Coronary artery (tissue), 2 donors: ENCODE measurements around the gene SLC35F1.

Experiments used
- DNase-seq: peaks from one replicate; pipeline ENCODE4 v3.0.0-alpha.2; 2017; ENCODE audit warnings: low spot score
- H3K27ac ChIP-seq, 2 donors: fragments of 200-600 bp; sonication (generic); one replicate each; pipeline ENCODE4 v1.5.1; 2016 to 2019
- H3K4me3 ChIP-seq: fragments of 200-600 bp; sonication (generic); 2 replicates; pipeline ENCODE4 v1.5.1; 2016; ENCODE audit warnings: mild to moderate bottlenecking, moderate library complexity
- TF ChIP-seq, protein P1 (sequence below): fragments of 200-600 bp; sonication (generic); IDR thresholded peaks from one replicate; pipeline ENCODE4 v1.5.1; 2019; ENCODE audit warnings: antibody characterized with exemption

SLC35F1 gene

DNA sequence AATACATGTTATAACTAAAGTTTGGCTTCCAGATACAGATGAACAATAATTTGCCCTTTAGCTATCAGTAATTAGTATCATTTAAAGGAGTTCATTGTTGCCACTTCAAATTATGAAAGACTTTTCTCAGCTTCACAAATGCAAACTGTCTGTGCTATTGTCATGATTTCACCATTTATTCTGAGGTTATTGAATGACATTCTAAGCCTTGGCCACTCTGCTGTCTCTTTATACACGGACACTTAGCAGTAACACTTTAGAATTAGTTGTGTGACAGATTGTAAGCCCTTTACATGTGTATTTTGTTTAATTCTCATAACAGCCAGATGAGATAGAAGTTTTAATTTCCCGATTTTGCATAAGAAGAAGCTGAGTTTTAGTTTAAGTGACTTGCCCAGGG is 176.6 kb downstream of the SLC35F1 start:
- TF ChIP-seq, protein P1, sequence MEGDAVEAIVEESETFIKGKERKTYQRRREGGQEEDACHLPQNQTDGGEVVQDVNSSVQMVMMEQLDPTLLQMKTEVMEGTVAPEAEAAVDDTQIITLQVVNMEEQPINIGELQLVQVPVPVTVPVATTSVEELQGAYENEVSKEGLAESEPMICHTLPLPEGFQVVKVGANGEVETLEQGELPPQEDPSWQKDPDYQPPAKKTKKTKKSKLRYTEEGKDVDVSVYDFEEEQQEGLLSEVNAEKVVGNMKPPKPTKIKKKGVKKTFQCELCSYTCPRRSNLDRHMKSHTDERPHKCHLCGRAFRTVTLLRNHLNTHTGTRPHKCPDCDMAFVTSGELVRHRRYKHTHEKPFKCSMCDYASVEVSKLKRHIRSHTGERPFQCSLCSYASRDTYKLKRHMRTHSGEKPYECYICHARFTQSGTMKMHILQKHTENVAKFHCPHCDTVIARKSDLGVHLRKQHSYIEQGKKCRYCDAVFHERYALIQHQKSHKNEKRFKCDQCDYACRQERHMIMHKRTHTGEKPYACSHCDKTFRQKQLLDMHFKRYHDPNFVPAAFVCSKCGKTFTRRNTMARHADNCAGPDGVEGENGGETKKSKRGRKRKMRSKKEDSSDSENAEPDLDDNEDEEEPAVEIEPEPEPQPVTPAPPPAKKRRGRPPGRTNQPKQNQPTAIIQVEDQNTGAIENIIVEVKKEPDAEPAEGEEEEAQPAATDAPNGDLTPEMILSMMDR: no peak
- H3K4me3 ChIP-seq: no peak overlapping the region
- DNase-seq: no peak
- H3K27ac ChIP-seq: no peak overlapping the region

DNA sequence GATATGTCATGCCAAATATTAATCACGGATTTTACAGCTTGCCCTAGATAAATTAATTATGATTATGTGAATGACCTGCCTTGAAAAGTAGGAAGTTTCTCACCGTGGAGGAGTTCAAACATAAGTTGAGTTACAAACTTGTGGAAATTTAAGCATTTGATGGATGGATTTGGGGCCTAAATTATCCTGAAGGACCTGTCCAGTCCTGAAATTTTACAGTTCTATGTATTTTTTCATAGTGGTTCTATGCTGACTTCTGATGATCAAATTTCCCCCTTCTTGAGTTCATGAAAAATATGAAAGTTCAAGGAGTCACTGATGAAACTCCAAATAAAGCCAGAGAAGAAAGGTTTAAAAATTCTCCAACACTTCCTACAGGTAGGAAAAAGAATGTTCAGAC is 178.6 kb downstream of the SLC35F1 start:
- TF ChIP-seq, protein P1: no peak
- no peak for DNase-seq

DNA sequence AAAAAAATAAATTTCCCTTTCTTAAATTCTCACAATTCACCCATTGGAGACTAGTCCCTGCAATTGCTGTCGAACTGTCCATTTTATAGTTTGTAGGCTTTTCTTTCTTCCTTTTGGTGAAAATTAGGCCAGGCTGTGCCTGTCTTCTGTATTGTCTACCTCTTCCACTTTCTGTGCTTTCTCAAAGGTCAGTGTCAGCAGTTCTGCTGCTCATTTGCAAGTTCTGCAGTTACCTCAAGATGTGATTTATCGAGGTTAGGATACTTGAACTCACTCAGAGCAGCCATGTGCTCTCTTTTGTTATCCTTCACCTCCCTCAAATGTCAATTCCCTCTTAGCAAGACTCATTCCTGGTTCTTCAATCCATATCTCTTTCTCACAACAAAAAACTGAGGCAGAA is 179.1 kb downstream of the SLC35F1 start:
- Histone ChIP-seq H3K27ac (no peak overlapping the region), H3K4me3 (no peak overlapping the region)
- TF ChIP-seq, protein P1: no peak
- DNase-seq: no peak

More for the DNA sequence above, 178.6 kb downstream of the SLC35F1 start:
- Histone ChIP-seq H3K4me3 (no peak overlapping the region), H3K27ac (no peak overlapping the region)

DNA sequence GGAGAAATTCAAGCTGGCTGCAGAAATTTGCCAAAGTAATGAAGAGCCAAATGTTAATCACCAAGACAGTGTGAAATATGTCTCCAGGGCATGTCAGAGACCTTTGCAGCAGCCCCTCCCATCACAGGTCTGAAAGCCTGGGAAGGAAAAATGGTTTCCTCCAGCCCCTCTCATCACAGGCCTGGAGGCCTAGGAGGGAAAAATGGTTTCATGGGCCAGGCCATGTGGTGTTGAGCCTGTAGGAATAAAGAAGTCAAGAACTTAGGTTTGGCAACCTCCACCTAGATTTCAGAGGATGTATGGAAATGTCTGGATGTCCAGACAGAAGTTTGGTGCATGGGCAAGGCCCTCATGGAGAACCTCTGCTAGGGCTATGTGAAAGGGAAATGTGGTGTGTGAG is 185.0 kb downstream of the SLC35F1 start:
- DNase-seq: no peak
- H3K27ac ChIP-seq: no peak overlapping the region
- TF ChIP-seq, protein P1: no peak
- no peak overlapping the region for H3K4me3 ChIP-seq

DNA sequence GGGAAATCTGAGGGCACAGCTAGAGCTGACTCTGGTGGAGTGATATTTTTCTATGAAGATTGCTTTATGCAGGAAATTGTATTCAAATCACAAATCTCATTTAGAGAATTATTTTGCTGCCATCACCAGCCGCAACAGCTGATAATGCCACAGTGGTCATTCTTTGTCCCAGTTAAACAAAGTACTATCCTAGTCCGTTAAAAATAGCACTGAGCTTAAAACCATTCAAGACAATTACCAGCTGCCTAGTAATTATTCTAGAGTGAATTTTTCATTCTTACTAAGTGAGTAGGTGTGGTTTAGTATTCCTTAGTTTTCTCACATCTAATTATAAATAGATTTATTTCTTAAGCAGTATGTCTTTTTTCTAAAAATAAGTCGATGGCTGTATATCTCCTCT is 190.5 kb downstream of the SLC35F1 start:
- no peak for DNase-seq
- H3K4me3 ChIP-seq: no peak overlapping the region
- TF ChIP-seq, protein P1: no peak
- no peak overlapping the region for H3K27ac ChIP-seq

DNA sequence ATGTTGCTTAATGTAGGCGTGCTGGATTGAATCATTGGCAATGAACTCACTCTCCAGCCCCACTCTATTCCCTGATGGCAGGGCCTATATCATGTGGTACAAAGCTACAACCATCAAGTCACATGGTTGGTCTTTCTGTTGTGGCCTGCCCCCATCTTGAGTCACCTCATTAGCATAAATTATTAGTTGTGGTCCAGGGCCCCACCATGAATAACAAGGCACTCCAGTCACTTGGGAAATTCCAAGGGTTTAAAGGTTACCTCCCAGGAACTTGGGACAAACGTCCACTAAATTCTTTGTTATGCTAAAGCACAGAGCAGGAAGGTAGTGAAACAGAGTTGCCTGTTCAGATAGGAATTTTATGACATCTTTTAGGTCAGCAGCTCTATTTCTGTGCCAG is 193.7 kb downstream of the SLC35F1 start:
- no peak for DNase-seq
- Histone ChIP-seq H3K27ac (no peak overlapping the region), H3K4me3 (no peak overlapping the region)
- TF ChIP-seq, protein P1: no peak

DNA sequence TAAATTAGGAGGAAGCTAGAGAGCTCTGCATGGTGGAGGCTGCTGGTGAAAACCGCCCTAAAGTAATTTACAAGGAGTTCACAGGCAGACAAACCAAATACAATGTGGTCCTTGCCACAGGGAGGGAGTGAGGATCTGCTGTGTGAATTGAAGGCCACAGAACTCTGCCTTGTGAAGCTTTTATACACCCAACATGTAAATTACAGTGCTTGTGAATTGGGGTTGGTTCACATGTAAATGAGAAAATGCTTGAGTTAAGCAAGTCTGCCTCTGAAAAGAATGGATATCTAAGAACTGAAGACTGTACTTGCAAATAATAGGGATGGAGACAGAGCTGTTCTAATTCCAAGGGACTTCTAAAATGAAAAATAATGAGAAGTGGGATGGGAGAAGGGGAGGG is 194.2 kb downstream of the SLC35F1 start:
- TF ChIP-seq, protein P1: no peak
- DNase-seq: no peak
- Histone ChIP-seq H3K27ac (no peak overlapping the region), H3K4me3 (no peak overlapping the region)
